ENCODE measurements around the gene NALCN.

Gene NALCN

DNA sequence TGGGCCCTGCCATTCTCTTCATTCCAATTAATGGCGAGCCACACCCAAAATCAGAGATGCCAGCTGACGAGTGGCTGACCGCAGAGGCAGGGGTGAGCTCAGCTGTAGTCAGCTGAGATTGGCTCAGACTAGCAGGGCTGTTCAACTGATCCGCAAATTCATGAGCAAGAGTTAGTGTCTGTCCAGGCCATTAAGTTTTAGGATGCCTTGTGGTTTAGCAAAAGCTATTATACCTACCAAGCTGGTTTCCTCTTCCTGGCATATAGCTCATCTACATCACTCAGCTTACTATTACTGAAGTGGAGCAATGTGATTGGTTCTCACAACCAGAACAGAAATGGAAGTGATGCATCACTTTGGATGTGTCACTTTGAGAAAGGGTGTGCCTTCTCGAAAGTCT, 148.7 kb downstream of the NALCN start:
- Histone ChIP-seq H3K27ac (ENCODE audit: insufficient read depth, low read depth, low read length, poor library complexity, severe bottlenecking) (no peak overlapping the region), H3K27me3 (ENCODE audit: control insufficient read depth, insufficient read depth, low read length, poor library complexity, severe bottlenecking) (no peaks in the 10 kb centered on the region), H3K36me3 (ENCODE audit: control insufficient read depth, insufficient read depth, low read length) (no peaks in the 10 kb centered on the region), H3K4me3 (ENCODE audit: insufficient read depth, low read depth, low read length) (no peak overlapping the region), H3K4me1 (ENCODE audit: control insufficient read depth, insufficient read depth, low read length) (no peaks in the 10 kb centered on the region), H3K9me3 (ENCODE audit: control insufficient read depth, low read length) (no peaks in the 10 kb centered on the region)
- 92 to 96% methylated on average over 5 of the region's 5 CpGs for WGBS, 2 experiments

DNA sequence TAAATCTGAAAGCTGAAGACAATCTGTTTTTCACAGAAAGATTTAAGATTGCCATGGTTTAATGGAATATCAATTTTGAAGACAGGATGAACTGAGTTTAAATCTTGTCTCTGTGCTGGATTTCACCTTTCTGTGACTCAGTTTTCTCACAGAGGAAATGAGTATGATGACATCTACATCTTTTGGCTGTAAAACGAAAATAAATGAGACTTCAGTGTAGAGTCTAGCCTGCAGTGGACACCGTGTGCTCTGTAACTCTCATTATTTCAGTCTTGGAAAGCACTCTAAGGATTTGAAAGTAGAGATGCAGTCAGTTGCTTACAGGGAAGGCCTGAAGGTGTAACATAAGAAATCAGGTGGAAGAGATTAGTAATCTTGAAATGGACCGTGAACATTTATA, 150.4 kb downstream of the NALCN start:
- H3K27ac ChIP-seq (ENCODE audit: insufficient read depth, low read depth, low read length, poor library complexity, severe bottlenecking): no peak overlapping the region
- H3K27me3 ChIP-seq (ENCODE audit: control insufficient read depth, insufficient read depth, low read length, poor library complexity, severe bottlenecking): no peaks in the 10 kb centered on the region
- WGBS, 2 experiments: 89 to 92% methylated on average over 2 of the region's 3 CpGs
- H3K4me1 ChIP-seq (ENCODE audit: control insufficient read depth, insufficient read depth, low read length): no peaks in the 10 kb centered on the region
- no peaks in the 10 kb centered on the region for H3K9me3 ChIP-seq (ENCODE audit: control insufficient read depth, low read length)
- no peaks in the 10 kb centered on the region for H3K36me3 ChIP-seq (ENCODE audit: control insufficient read depth, insufficient read depth, low read length)
- H3K4me3 ChIP-seq (ENCODE audit: insufficient read depth, low read depth, low read length): no peak overlapping the region

DNA sequence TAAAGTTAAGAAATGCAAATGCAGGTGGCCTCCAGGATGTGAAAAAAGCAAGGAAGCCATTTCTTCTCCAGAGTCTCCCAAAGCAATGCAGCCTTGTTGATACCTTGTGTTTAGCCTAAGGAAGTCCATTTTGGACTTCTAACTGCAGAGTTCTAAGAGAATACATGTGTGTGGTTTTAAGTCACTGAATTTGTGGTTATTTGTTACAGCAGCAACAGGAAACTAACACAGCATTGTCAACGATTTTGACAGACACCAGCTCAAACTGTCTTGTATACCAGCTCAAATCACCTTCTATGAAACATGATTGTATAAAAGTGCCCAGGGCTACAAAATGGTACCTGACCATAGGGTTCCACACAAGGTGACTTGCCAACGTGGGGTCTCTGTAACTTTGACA, 151.4 kb downstream of the NALCN start:
- no peak overlapping the region for H3K27ac ChIP-seq (ENCODE audit: insufficient read depth, low read depth, low read length, poor library complexity, severe bottlenecking)
- H3K4me3 ChIP-seq (ENCODE audit: insufficient read depth, low read depth, low read length): no peak overlapping the region
- no peaks in the 10 kb centered on the region for H3K4me1 ChIP-seq (ENCODE audit: control insufficient read depth, insufficient read depth, low read length)
- H3K27me3 ChIP-seq (ENCODE audit: control insufficient read depth, insufficient read depth, low read length, poor library complexity, severe bottlenecking): no peaks in the 10 kb centered on the region
- no peaks in the 10 kb centered on the region for H3K9me3 ChIP-seq (ENCODE audit: control insufficient read depth, low read length)
- H3K36me3 ChIP-seq (ENCODE audit: control insufficient read depth, insufficient read depth, low read length): no peaks in the 10 kb centered on the region
- 89 to 93% methylated on average over 2 of the region's 2 CpGs for WGBS, 2 experiments

DNA sequence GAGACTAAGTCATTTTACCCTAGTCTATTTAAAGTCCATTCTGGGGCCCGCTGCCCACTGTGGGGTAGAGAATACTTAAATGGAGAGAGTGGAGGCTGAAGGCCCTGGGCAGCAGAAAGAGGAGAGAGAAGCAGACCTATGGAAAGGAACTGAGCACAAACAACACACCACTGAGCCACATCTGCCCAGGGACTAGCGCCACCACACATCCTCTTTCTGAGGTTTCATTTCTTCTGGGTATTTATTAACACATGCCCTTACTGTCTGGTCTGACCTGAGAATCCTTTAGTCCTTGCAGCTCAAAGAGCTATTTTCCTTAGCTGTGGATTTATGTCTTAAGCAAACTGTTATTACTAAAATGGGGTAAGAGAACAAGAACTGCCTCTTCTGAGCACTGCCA, 154.0 kb downstream of the NALCN start:
- WGBS, 2 experiments: 98 to 100% methylated on average over 2 of the region's 2 CpGs
- Histone ChIP-seq H3K27ac (ENCODE audit: insufficient read depth, low read depth, low read length, poor library complexity, severe bottlenecking) (no peak overlapping the region), H3K9me3 (ENCODE audit: control insufficient read depth, low read length) (no peaks in the 10 kb centered on the region), H3K4me3 (ENCODE audit: insufficient read depth, low read depth, low read length) (no peak overlapping the region), H3K4me1 (ENCODE audit: control insufficient read depth, insufficient read depth, low read length) (no peaks in the 10 kb centered on the region), H3K27me3 (ENCODE audit: control insufficient read depth, insufficient read depth, low read length, poor library complexity, severe bottlenecking) (no peaks in the 10 kb centered on the region), H3K36me3 (ENCODE audit: control insufficient read depth, insufficient read depth, low read length) (no peaks in the 10 kb centered on the region)

GRCh38 chr13:101258509-101258908, 157.8 kb downstream of the NALCN start:
- H3K4me3 ChIP-seq (ENCODE audit: insufficient read depth, low read depth, low read length): no peak overlapping the region
- no peaks in the 10 kb centered on the region for H3K9me3 ChIP-seq (ENCODE audit: control insufficient read depth, low read length)
- H3K27me3 ChIP-seq (ENCODE audit: control insufficient read depth, insufficient read depth, low read length, poor library complexity, severe bottlenecking): no peaks in the 10 kb centered on the region
- H3K27ac ChIP-seq (ENCODE audit: insufficient read depth, low read depth, low read length, poor library complexity, severe bottlenecking): no peak overlapping the region
- H3K36me3 ChIP-seq (ENCODE audit: control insufficient read depth, insufficient read depth, low read length): no peaks in the 10 kb centered on the region
- no peaks in the 10 kb centered on the region for H3K4me1 ChIP-seq (ENCODE audit: control insufficient read depth, insufficient read depth, low read length)
- WGBS, 2 experiments: 92 to 95% methylated on average over 6 of the region's 6 CpGs

DNA sequence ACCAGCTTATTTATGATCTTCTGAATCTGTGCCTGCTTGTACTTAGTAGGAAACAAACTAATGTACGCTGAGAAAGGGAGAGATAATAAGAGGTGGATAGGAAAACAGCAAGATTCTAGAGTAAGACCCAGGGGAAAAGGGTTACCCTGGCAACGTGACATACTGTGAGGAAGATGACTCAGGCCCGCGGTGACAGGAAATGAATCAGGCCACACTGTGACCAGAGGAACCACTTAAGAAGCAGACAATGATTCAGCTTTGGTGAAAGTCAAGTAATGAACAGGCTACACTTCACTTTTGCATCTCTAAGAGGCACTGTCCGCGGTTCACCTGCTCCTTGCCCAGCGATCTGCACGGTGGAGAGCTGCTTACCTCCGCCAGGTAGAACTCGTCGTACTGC, 158.2 kb downstream of the NALCN start:
- H3K36me3 ChIP-seq (ENCODE audit: control insufficient read depth, insufficient read depth, low read length): no peaks in the 10 kb centered on the region
- H3K27ac ChIP-seq (ENCODE audit: insufficient read depth, low read depth, low read length, poor library complexity, severe bottlenecking): no peak overlapping the region
- no peaks in the 10 kb centered on the region for H3K9me3 ChIP-seq (ENCODE audit: control insufficient read depth, low read length)
- H3K4me1 ChIP-seq (ENCODE audit: control insufficient read depth, insufficient read depth, low read length): no peaks in the 10 kb centered on the region
- H3K27me3 ChIP-seq (ENCODE audit: control insufficient read depth, insufficient read depth, low read length, poor library complexity, severe bottlenecking): no peaks in the 10 kb centered on the region
- H3K4me3 ChIP-seq (ENCODE audit: insufficient read depth, low read depth, low read length): no peak overlapping the region
- 63 to 71% methylated on average over 11 of the region's 11 CpGs for WGBS, 2 experiments

- H3K27me3 ChIP-seq (ENCODE audit: control insufficient read depth, insufficient read depth, low read length, poor library complexity, severe bottlenecking): no peaks in the 10 kb centered on the region
- WGBS, 2 experiments: 79 to 100% methylated on average over 1 to 2 of the region's 2 CpGs
- H3K4me3 ChIP-seq (ENCODE audit: insufficient read depth, low read depth, low read length): no peak overlapping the region
- no peaks in the 10 kb centered on the region for H3K36me3 ChIP-seq (ENCODE audit: control insufficient read depth, insufficient read depth, low read length)
- H3K4me1 ChIP-seq (ENCODE audit: control insufficient read depth, insufficient read depth, low read length): no peaks in the 10 kb centered on the region
- H3K27ac ChIP-seq (ENCODE audit: insufficient read depth, low read depth, low read length, poor library complexity, severe bottlenecking): no peak overlapping the region
- H3K9me3 ChIP-seq (ENCODE audit: control insufficient read depth, low read length): no peaks in the 10 kb centered on the region
These were observed 167.4 kb downstream of the NALCN start for GRCh38 chr13:101248739-101249514.

DNA sequence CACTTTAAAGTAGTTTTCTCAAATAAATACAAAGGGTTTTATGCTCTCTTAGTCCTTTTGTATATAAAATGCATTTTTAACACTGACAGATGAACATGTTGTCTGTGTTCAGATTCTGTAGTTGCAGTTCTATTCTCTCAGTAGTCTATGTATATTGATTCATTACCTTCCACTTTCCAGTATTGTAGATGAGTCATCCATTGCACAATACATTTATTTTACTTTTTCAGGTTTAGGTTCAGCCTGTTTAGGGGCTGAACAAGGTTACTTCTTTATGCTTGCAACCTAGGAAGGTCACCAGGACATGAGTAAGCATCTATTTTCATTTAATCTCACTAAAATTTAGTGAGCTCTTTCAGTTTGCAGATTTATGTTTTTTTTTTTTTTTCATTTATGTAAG, 173.6 kb downstream of the NALCN start:
- Histone ChIP-seq H3K9me3 (ENCODE audit: control insufficient read depth, low read length) (no peaks in the 10 kb centered on the region), H3K27me3 (ENCODE audit: control insufficient read depth, insufficient read depth, low read length, poor library complexity, severe bottlenecking) (no peaks in the 10 kb centered on the region), H3K36me3 (ENCODE audit: control insufficient read depth, insufficient read depth, low read length) (no peaks in the 10 kb centered on the region), H3K27ac (ENCODE audit: insufficient read depth, low read depth, low read length, poor library complexity, severe bottlenecking) (no peak overlapping the region), H3K4me1 (ENCODE audit: control insufficient read depth, insufficient read depth, low read length) (no peaks in the 10 kb centered on the region), H3K4me3 (ENCODE audit: insufficient read depth, low read depth, low read length) (no peak overlapping the region)

DNA sequence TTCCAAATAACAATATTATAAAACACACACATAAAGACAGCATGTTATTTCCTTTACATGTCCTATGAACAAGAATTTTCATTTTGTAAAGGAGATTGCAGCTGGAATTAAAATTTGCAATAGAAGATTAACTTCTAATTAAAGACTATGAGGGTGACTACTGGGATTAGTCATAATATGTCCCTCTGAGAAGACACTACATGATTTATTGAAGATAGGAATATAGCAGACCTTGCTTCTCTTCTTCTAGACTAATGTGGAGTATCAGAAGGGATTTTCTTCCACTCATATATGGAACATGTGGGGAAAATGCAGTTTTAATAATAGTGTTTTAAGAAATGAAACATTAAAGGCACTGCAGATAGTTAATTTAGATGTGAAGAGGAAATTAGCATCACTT, 177.8 kb downstream of the NALCN start:
- Histone ChIP-seq H3K36me3 (ENCODE audit: control insufficient read depth, insufficient read depth, low read length) (no peaks in the 10 kb centered on the region), H3K4me3 (ENCODE audit: insufficient read depth, low read depth, low read length) (no peak overlapping the region), H3K27ac (ENCODE audit: insufficient read depth, low read depth, low read length, poor library complexity, severe bottlenecking) (no peak overlapping the region), H3K4me1 (ENCODE audit: control insufficient read depth, insufficient read depth, low read length) (no peaks in the 10 kb centered on the region), H3K27me3 (ENCODE audit: control insufficient read depth, insufficient read depth, low read length, poor library complexity, severe bottlenecking) (no peaks in the 10 kb centered on the region), H3K9me3 (ENCODE audit: control insufficient read depth, low read length) (no peaks in the 10 kb centered on the region)

- Histone ChIP-seq H3K27me3 (ENCODE audit: control insufficient read depth, insufficient read depth, low read length, poor library complexity, severe bottlenecking) (no peaks in the 10 kb centered on the region), H3K36me3 (ENCODE audit: control insufficient read depth, insufficient read depth, low read length) (no peaks in the 10 kb centered on the region), H3K9me3 (ENCODE audit: control insufficient read depth, low read length) (no peaks in the 10 kb centered on the region), H3K4me1 (ENCODE audit: control insufficient read depth, insufficient read depth, low read length) (no peaks in the 10 kb centered on the region), H3K4me3 (ENCODE audit: insufficient read depth, low read depth, low read length) (no peak overlapping the region), H3K27ac (ENCODE audit: insufficient read depth, low read depth, low read length, poor library complexity, severe bottlenecking) (no peak overlapping the region)
- WGBS, 2 experiments: 92 to 93% methylated on average over 5 of the region's 5 CpGs
These were observed 184.4 kb downstream of the NALCN start for GRCh38 chr13:101231751-101232428.
